K562 (cell line): ENCODE results near the gene PLAAT5. TPM values are rescaled to one million over a fixed set of nuclear protein-coding genes. Genes with fewer than 3 reads are reported as not detected.

ENCODE experiments used
- ATAC-seq: fragments of 200-7000 bp; cut with Tn5 transposase; 3 replicates; pipeline ENCODE4 v1.9.1; 2020; ENCODE audit warnings: moderate library complexity
- BruUV-seq: library from RNA; stranded (reverse); fragments of 400-500 nt; replicated peaks from 2 replicates; lab custom pipeline; 2021; lab: Mats Ljungman, UMichigan
- CTCF ChIA-PET: fragments of 300-600 bp; formaldehyde crosslinking; extraction: SDS; loops from one replicate; lab custom pipeline; 2021; ENCODE audit warnings: low intra/inter-chr PET ratio; lab: Yijun Ruan, JAX
- POLR2A ChIA-PET: fragments of 300-600, 350-650 bp; sonication (Branson Sonifier 250); formaldehyde crosslinking; extraction: SDS; loops from one replicate; lab custom pipeline; 2021; ENCODE audit warnings: antibody characterized with exemption, inconsistent platforms; lab: Yijun Ruan, JAX
- DNase-seq, 4 experiments: peaks; one replicate each; pipeline versions ENCODE4 v3.0.0 to v3.0.0-alpha.2; 2011 to 2018; ENCODE audit warnings: low spot score in 3 of 4, mixed read lengths in 3 of 4; ENCODE audit errors: extremely low read depth in 1 of 4
- FAIRE-seq: peaks from 2 replicates; lab custom pipeline; 2011; peaks lifted over from hg19 to GRCh38; lab: Jason Lieb, UNC
- H2AFZ ChIP-seq: 2 replicates; pipeline ENCODE4 v1.6.0; 2011; ENCODE audit warnings: low read depth, low read length, control low read depth, inconsistent platforms
- H3K27ac ChIP-seq: fragments of 200-600 bp; 3 replicates; pipeline ENCODE4 v1.8.0; 2011; ENCODE audit warnings: low read depth, mild to moderate bottlenecking, control low read depth, inconsistent platforms, low read length, moderate library complexity, mixed read lengths; ENCODE audit errors: extremely low read depth
- H3K27me3 ChIP-seq, 2 experiments: fragments of 300-600 bp in 1 of 2; 2 replicates in 1 of 2; 3 replicates in 1 of 2; pipeline versions ENCODE4 v1.6.0 to v1.8.0; 2011; ENCODE audit warnings: inconsistent platforms in 2 of 2, low read length in 2 of 2, mild to moderate bottlenecking in 1 of 2, mixed read lengths in 1 of 2, moderate library complexity in 1 of 2; ENCODE audit not compliant: control insufficient read depth in 2 of 2, insufficient read depth in 2 of 2
- H3K36me3 ChIP-seq: fragments of 300-600 bp; 3 replicates; pipeline ENCODE4 v1.8.0; 2011; ENCODE audit warnings: mild to moderate bottlenecking, low read length, inconsistent platforms; ENCODE audit not compliant: control insufficient read depth, insufficient read depth
- H3K4me1 ChIP-seq, 2 experiments: fragments of 200-600 bp in 1 of 2; replicated peaks in 1 of 2; 2 replicates in 1 of 2; 3 replicates in 1 of 2; pipeline versions ENCODE4 v1.5.1 to v1.8.0; 2011; ENCODE audit warnings: inconsistent platforms in 2 of 2, low read length in 2 of 2, mild to moderate bottlenecking in 1 of 2, mixed read lengths in 1 of 2, moderate library complexity in 1 of 2; ENCODE audit not compliant: control insufficient read depth in 2 of 2, insufficient read depth in 2 of 2
- H3K4me2 ChIP-seq: 2 replicates; pipeline ENCODE4 v1.6.1; 2011; ENCODE audit warnings: low read length, control low read depth, inconsistent platforms, mixed read lengths; ENCODE audit not compliant: insufficient read depth
- H3K4me3 ChIP-seq: fragments of 200-600 bp; sonication (generic), shearing (Covaris generic); 2 replicates; pipeline ENCODE4 v1.5.1; 2016; ENCODE audit warnings: control low read depth, inconsistent platforms
- H3K79me2 ChIP-seq: fragments of 200-600 bp; 3 replicates; pipeline ENCODE4 v1.8.0; 2011; ENCODE audit warnings: low read length, inconsistent platforms; ENCODE audit not compliant: control insufficient read depth, insufficient read depth
- H3K9ac ChIP-seq, 2 experiments: 2 replicates each; pipeline versions ENCODE4 v1.6.0 to v1.6.1; 2011; ENCODE audit warnings: low read depth in 2 of 2, low read length in 2 of 2, control low read depth in 1 of 2, inconsistent platforms in 1 of 2, mild to moderate bottlenecking in 1 of 2, mixed read lengths in 1 of 2; ENCODE audit not compliant: insufficient read depth in 1 of 2
- H3K9me1 ChIP-seq: one replicate; pipeline ENCODE4 v1.6.0; 2011; ENCODE audit warnings: inconsistent platforms, mild to moderate bottlenecking, low read length, moderate library complexity; ENCODE audit not compliant: control insufficient read depth, insufficient read depth
- H3K9me3 ChIP-seq: replicated peaks from 2 replicates; pipeline ENCODE4 v1.5.1; 2011; ENCODE audit warnings: low read depth, low read length, inconsistent platforms; ENCODE audit not compliant: control insufficient read depth, insufficient read depth
- H4K20me1 ChIP-seq: replicated peaks from 2 replicates; pipeline ENCODE4 v1.6.1; 2011; ENCODE audit warnings: low read length, inconsistent platforms, mixed read lengths; ENCODE audit not compliant: control insufficient read depth, insufficient read depth
- EZH2 ChIP-seq: IDR thresholded peaks from 2 replicates; pipeline ENCODE4 v1.6.1; 2012; ENCODE audit warnings: low read depth, mild to moderate bottlenecking, inconsistent platforms, low read length, borderline replicate concordance
- ZNF175 ChIP-seq: fragments of 200-800 bp; sonication (Bioruptor generic); IDR thresholded peaks from 2 replicates; pipeline ENCODE4 v1.6.1; 2016; ENCODE audit warnings: low read depth, mild to moderate bottlenecking, missing genetic modification characterization, missing compliant biosample characterization
- ZNF41 ChIP-seq: fragments of 250-450 bp; sonication (Bioruptor Pico); conservative IDR thresholded peaks from 2 replicates; pipeline ENCODE4 v1.4.0; 2020; ENCODE audit warnings: mild to moderate bottlenecking
- WGBS: fragments of 100-300 bp; shearing (Covaris generic); methylation state at CpG from one replicate; pipeline ENCODE4 v1.1.6; 2016; ENCODE audit warnings: low coverage, mixed read lengths; ENCODE audit not compliant: insufficient coverage; ENCODE audit errors: missing lambda C conversion rate; 5-methylcytosine and 5-hydroxymethylcytosine counted together
- in situ Hi-C: fragments of 300-500 bp; cut with MboI; formaldehyde crosslinking; loops from 4 replicates; pipeline ENCODE4 v1.15.0; 2018; ENCODE audit warnings: inconsistent platforms, mixed read lengths
- intact Hi-C: fragments of 100-400 bp; cut with micrococcal nuclease; formaldehyde crosslinking; loops from 2 replicates; pipeline ENCODE4 v1.14.2; 2022
- polyA plus RNA-seq, 8 experiments: library from polyadenylated mRNA; depleted of rRNA in 4 of 8; stranded (reverse) in 5 of 8; unstranded in 3 of 8; fragments of >200 nt; fragmentation: Nextera tagmentation in 2 of 8; fragmentation: Illumina TruSeq in 1 of 8; extraction: Ambion mirVana in 2 of 8; extraction: Trizol in 1 of 8; gene quantifications; 2 replicates each; pipeline versions ENCODE4 v1.2.1 to v1.2.3, GENCODE V29; 2011 to 2014; ENCODE audit warnings: inconsistent platforms in 1 of 8, missing spikeins in 1 of 8
- total RNA-seq, 7 experiments: library from RNA; depleted of rRNA in 6 of 7; stranded (reverse); fragments of >200 nt in 6 of 7; fragmentation: Illumina TruSeq in 2 of 7; extraction: Trizol in 2 of 7; gene quantifications; 2 replicates each; pipeline versions ENCODE4 v1.2.1 to v1.2.3, GENCODE V29; 2011 to 2021; ENCODE audit warnings: low replicate concordance in 1 of 7

Gene PLAAT5
- total and polyA plus RNA-seq, 9 of the 15 experiments (the other 6 are each of a cell fraction or from before 2014, with no cell fraction given), result not detected

DNA sequence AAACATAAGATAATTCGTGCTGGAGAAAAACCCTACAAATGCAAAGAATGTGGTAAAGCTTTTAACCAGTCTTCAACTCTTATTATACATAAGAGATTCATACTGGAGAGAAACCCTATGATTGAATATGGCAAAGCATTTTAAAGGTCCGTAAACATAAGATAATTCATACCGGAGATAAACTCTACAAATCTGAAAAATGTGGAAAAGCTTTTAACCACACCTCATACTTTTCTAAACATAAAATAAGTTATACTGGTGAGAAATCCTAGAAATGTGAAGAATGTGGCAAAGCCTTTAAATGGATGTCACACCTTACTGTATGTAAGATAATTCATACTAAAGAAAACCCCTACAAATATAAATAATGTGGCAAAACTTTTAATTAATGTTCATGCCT lies 20.7 kb downstream of the PLAAT5 start:
- in situ Hi-C loops, result loop anchor here (10.0 kb wide), 1 partner anchor 264 kb away; no protein-coding TSS in a partner anchor
- BruUV-seq, result no TSS peak
- peaks cover 8 to 10% of the 10 kb centered on the region in 2 experiments; a peak in 2 of 5 replicates for H3K27me3 ChIP-seq
- H3K9ac ChIP-seq, result no peak overlapping the region
- H3K9me3 ChIP-seq, result no peaks in the 10 kb centered on the region
- no peak for DNase-seq
- ATAC-seq, result no peak
- intact Hi-C loops, result no loop called here
- no peaks in the 10 kb centered on the region for H3K79me2 ChIP-seq
- no peak overlapping the region for H3K4me3 ChIP-seq
- no peaks in the 10 kb centered on the region for H4K20me1 ChIP-seq
- H3K36me3 ChIP-seq, result no peaks in the 10 kb centered on the region
- no peak overlapping the region for H2AFZ ChIP-seq
- no peak for TF ChIP-seq ZNF41 (CRISPR knock-in tag)
- no peak overlapping the region for H3K27ac ChIP-seq
- CTCF ChIA-PET, result no interaction called here
- POLR2A ChIA-PET, result no interaction called here
- H3K9me1 ChIP-seq, result no peaks in the 10 kb centered on the region
- H3K4me1 ChIP-seq, result no peaks in the 10 kb centered on the region
- 2% methylated on average over 3 of the region's 3 CpGs for WGBS
- FAIRE-seq, result no peak
- no peak overlapping the region for H3K4me2 ChIP-seq

GRCh38 chr11:63462137-63462536 lies 28.8 kb downstream of the PLAAT5 start:
- H3K36me3 ChIP-seq, result no peaks in the 10 kb centered on the region
- no peak overlapping the region for H3K27ac ChIP-seq
- peaks cover 20 to 52% of the 10 kb centered on the region in 2 experiments; a peak in 3 of 5 replicates for H3K27me3 ChIP-seq
- no peak overlapping the region for H3K4me2 ChIP-seq
- no peaks in the 10 kb centered on the region for H3K9me1 ChIP-seq
- ATAC-seq, result no peak
- in situ Hi-C loops, result no loop called here
- ChIA-PET POLR2A (no interaction called here), CTCF (no interaction called here)
- BruUV-seq, result no TSS peak
- H3K4me3 ChIP-seq, result no peak overlapping the region
- FAIRE-seq, result no peak
- TF ChIP-seq ZNF175 (CRISPR knock-in tag) (no peak), EZH2 (no peak)
- H3K79me2 ChIP-seq, result no peaks in the 10 kb centered on the region
- DNase-seq, result peak in 1 of 4 experiments; percentile 3
- H4K20me1 ChIP-seq, result 0 out of 2 replicates have a peak, but pooled peaks cover 3% of the 10 kb centered on the region
- H3K9ac ChIP-seq, result no peak overlapping the region
- H3K4me1 ChIP-seq, result no peaks in the 10 kb centered on the region
- no peaks in the 10 kb centered on the region for H3K9me3 ChIP-seq
- intact Hi-C loops, result no loop called here
- no peak overlapping the region for H2AFZ ChIP-seq
